Right lung (tissue), 5 donors: ENCODE results near the gene LMTK3. TPM values are rescaled to one million over a fixed set of nuclear protein-coding genes. Genes with fewer than 3 reads are reported as not detected.

ENCODE experiments used
- DNase-seq, 2 donors: peaks; one replicate each; pipeline ENCODE4 v3.0.0-alpha.2; 2013
- polyA plus RNA-seq, 5 donors: library from polyadenylated mRNA; unstranded; fragments of 120-200 nt; gene quantifications; one replicate each; pipeline versions ENCODE4 v1.2.1 to v1.2.3, GENCODE V29; 2013; ENCODE audit warnings: inconsistent platforms in 1 of 5, low replicate concordance in 1 of 5; ENCODE audit not compliant: insufficient read length in 5 of 5, insufficient read depth in 1 of 5

Gene LMTK3
- polyA plus RNA-seq, 5 donors: 1.4 to 4.0 (median 2.6) TPM

- no peak for DNase-seq
Measured at GRCh38 chr19:48450863-48451262, 60.8 kb downstream of the LMTK3 start.

DNA sequence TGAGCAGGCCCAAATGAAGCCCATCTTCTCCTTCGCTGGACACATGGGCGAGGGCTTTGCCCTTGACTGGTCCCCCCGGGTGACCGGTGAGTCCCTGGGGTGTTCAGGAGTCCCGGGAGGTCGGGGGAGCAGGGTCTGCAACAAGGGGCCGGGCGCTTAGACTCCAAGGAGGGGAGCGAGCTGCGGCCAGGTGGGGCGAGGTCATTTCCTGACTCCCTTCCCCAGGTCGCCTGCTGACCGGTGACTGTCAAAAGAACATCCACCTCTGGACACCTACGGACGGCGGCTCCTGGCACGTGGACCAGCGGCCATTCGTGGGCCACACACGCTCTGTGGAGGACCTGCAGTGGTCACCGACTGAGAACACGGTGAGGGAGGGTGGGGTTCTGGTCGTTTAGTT lies 61.2 kb downstream of the LMTK3 start:
- DNase-seq: no peak

DNA sequence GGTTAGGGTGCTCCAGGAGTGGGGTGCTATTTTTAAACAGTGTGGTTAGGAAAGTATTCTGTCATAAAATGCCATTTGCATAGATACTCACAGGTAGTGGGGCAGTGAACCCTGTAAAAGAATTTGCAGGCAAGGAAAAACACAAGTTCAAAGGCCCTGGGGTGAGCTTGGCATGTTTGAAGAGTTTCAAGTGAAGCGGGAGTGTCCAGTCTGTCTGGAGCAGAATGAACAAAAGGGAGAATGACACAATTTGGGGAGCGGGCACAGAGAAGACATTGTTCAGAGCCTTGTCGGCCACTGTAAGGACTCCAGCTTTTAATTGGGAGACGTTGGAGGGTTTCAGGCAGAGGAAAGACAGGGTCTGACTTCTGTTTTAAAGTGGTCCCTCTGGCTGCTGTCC lies 63.1 kb downstream of the LMTK3 start:
- no peak for DNase-seq

- no peak for DNase-seq
Measured at GRCh38 chr19:48446579-48446978, 65.1 kb downstream of the LMTK3 start.

- DNase-seq: peak; percentile 92 to 93
Measured at GRCh38 chr19:48445606-48446481, 65.8 kb downstream of the LMTK3 start, which contains the start of gene GRWD1. TSS of gene GRWD1 (plus strand) at chr19:48445983. CDS start at chr19:48446006, 23 bp downstream.

- peak in 1 of 2 donors; percentile 83 for DNase-seq
Measured at GRCh38 chr19:48445256-48445605, 66.4 kb downstream of the LMTK3 start.

DNA sequence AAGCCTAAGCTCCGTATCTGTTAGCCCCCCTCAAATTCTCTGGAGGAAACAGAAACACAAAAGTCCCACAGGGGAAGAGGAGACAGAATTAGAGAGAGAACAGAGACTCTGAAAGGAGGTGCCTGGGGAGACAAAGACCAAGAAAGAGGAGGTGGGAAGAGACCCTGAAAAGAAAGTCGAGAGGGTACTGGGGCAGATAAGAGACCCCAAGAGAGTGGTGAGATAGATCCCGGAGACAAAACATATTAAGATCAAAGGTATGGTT lies 66.8 kb downstream of the LMTK3 start:
- DNase-seq: no peak

DNA sequence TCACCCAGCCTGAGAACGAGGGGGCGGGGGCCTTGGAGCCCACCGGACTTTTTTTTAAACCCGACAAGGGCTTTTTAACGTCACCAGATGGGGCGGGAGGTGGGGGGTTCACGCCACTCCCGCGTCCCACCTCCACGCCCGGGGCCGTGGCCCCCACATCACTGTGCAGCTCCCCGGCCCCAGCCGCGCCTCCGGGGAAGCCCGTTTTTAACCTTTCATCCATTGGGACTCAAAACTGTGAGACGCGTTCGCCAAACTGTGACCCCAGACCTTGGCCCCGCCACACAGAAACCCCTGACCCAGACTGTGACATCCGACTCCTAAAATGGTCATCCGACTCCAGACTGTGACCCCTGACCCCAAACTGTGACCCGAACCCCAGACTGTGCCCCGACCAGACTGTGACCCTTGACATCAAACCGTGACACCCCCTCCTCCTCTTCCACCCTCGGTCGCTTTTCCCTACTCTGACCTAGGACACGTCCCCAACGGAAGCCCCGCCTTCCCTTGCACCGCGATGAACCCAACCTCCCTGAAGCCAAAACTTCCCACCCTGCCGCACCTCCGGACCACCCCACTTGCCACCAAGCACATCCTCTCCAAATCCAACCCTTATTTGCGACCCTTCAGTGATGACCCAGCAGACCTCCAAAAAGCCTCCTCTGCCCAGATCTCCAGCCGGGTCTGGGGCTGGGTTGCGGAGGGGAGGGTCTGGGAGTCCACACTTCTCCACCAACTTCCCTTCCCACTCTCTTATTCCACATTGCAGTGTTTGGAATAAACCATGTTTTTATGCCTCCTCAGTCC lies 67.3 kb downstream of the LMTK3 start:
- DNase-seq: no peak

GRCh38 chr19:48443731-48444128 lies 67.9 kb downstream of the LMTK3 start:
- no peak for DNase-seq

- DNase-seq: no peak
Measured at GRCh38 chr19:48443256-48443655, 68.4 kb downstream of the LMTK3 start.

DNA sequence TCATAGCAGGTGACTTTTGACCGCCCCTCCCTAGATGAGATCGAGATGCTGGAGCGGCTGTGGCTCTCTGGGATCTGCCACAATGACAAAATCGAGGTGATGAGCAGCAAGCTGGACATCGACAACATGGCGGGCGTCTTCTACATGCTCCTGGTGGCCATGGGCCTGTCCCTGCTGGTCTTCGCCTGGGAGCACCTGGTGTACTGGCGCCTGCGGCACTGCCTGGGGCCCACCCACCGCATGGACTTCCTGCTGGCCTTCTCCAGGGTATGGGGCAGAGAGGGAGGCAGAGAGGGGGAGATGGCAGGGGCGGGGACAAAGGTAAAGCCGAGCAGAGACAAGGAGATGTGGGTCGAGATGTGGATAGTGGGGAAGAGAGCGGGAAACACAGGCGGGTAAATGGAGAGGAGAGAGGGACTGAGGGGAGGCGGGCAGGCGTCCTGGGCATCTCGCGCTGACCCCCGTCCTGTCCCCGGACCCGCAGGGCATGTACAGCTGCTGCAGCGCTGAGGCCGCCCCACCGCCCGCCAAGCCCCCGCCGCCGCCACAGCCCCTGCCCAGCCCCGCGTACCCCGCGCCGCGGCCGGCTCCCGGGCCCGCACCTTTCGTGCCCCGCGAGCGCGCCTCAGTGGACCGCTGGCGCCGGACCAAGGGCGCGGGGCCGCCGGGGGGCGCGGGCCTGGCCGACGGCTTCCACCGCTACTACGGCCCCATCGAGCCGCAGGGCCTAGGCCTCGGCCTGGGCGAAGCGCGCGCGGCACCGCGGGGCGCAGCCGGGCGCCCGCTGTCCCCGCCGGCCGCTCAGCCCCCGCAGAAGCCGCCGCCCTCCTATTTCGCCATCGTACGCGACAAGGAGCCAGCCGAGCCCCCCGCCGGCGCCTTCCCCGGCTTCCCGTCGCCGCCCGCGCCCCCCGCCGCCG lies 69.3 kb downstream of the LMTK3 start:
- no peak for DNase-seq

DNA sequence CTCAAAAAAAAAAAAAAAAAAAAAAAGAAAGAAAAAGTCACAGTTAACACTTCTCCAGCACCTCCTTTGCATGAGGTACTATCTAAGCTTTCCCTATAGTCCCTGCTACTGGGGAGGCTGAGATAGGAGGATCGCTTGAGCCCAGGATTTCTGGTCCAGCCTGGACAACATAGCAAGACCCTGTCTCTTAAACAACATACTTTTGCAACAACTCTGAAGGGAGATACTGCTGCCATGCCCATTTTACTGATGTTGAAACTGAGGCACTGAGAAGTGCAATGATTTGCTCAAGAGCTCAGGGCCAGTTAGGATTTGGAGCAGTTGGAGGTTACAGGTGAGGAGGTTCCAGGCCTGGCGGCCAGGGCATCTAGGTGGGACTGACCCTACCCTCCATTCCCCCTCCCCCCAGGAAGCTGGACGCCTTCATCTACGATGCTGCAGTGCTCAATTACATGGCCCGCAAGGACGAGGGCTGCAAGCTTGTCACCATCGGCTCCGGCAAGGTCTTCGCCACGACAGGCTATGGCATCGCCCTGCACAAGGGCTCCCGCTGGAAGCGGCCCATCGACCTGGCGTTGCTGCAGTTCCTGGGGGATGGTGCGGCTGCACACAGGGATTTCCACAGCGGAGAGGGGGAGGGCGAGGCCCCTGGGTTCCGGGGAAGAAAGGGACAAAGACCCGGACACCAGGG lies 70.1 kb downstream of the LMTK3 start:
- no peak for DNase-seq

DNA sequence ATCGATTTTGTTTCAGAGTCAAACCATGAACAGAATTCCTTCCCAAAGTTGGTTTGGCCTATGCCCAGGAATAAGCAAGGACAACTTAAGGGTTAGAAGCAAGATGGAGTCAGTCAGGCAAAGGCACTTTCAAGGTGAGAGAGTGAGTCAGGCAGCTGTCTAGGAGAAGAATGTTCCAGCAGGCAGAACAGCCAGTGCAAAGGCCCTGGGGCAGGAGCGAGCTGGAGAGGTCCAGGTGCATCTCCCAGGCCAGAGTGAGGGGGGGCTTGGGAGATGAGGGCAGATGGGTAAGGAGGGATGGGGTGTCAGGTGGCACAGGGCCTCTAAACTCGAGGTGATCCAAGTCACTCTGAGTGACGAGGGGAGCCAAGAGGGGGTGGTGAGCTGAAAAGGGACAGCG lies 75.0 kb downstream of the LMTK3 start:
- no peak for DNase-seq

Other genes with a start within 250 kb of the LMTK3 start
- gene ZNF114, start 241.8 kb downstream of the LMTK3 start, polyA plus RNA-seq: 10 to 100 TPM in 1 of 5 donors, 1 to 10 TPM in 4; 8.1 to 10.6 (median 9.0) TPM
- 100 to 1,000 TPM in 4 of 5 donors, 10 to 100 TPM in 1; 98.1 to 129 (median 108) TPM for gene EMP3, start 186.3 kb downstream of the LMTK3 start, polyA plus RNA-seq
- gene TMEM143, start 147.9 kb downstream of the LMTK3 start, polyA plus RNA-seq: 1 to 10 TPM; 6.6 to 9.2 (median 7.7) TPM
- gene SYNGR4, start 147.5 kb downstream of the LMTK3 start, polyA plus RNA-seq: under 1 TPM in 1 of 5 donors, not detected in 4; 0.27 TPM
- 100 to 1,000 TPM; 141 to 191 (median 175) TPM for gene KDELR1, start 120.3 kb downstream of the LMTK3 start, polyA plus RNA-seq
- gene GRIN2D, start 118.2 kb downstream of the LMTK3 start, polyA plus RNA-seq: under 1 TPM; 0.13 to 0.58 (median 0.40) TPM
- gene GRWD1, start 65.9 kb downstream of the LMTK3 start, polyA plus RNA-seq: 10 to 100 TPM; 17.5 to 30.9 (median 21.7) TPM
- gene KCNJ14, start 56.3 kb downstream of the LMTK3 start, polyA plus RNA-seq: 1 to 10 TPM in 3 of 5 donors, under 1 TPM in 2; 0.70 to 1.5 (median 1.2) TPM
- gene CYTH2, start 42.5 kb downstream of the LMTK3 start, polyA plus RNA-seq: 100 to 1,000 TPM in 2 of 5 donors, 10 to 100 TPM in 3; 72.6 to 112 (median 87.8) TPM
- 1 to 10 TPM; 1.6 to 4.2 (median 3.3) TPM for gene SULT2B1, start 40.3 kb upstream of the LMTK3 start, polyA plus RNA-seq
- under 1 TPM; 0.11 to 0.76 (median 0.32) TPM for gene SPACA4, start 94.9 kb upstream of the LMTK3 start, polyA plus RNA-seq
- 10 to 100 TPM in 2 of 5 donors, 1 to 10 TPM in 3; 3.7 to 11.6 (median 4.8) TPM for gene FAM83E, start 103.2 kb upstream of the LMTK3 start, polyA plus RNA-seq
- 1,000 to 10,000 TPM; 1,161 to 2,077 (median 1,395) TPM for gene RPL18, start 107.3 kb upstream of the LMTK3 start, polyA plus RNA-seq
- gene SPHK2, start 107.7 kb upstream of the LMTK3 start, polyA plus RNA-seq: 10 to 100 TPM; 10.0 to 17.8 (median 11.6) TPM
- 10 to 100 TPM in 3 of 5 donors, 1 to 10 TPM in 2; 6.3 to 14.0 (median 10.5) TPM for gene DBP, start 125.5 kb upstream of the LMTK3 start, polyA plus RNA-seq
- gene CA11, start 134.4 kb upstream of the LMTK3 start, polyA plus RNA-seq: 1 to 10 TPM; 3.8 to 7.5 (median 5.7) TPM
- 1 to 10 TPM in 3 of 5 donors, under 1 TPM in 2; 0.43 to 2.2 (median 1.5) TPM for gene NTN5, start 161.2 kb upstream of the LMTK3 start, polyA plus RNA-seq
- 1 to 10 TPM; 1.5 to 3.2 (median 2.3) TPM for gene FUT2, start 184.1 kb upstream of the LMTK3 start, polyA plus RNA-seq
- 10 to 100 TPM in 1 of 5 donors, 1 to 10 TPM in 4; 4.3 to 11.8 (median 4.6) TPM for gene MAMSTR, start 207.9 kb upstream of the LMTK3 start, polyA plus RNA-seq
- 10 to 100 TPM; 14.6 to 29.8 (median 17.7) TPM for gene RASIP1, start 228.8 kb upstream of the LMTK3 start, polyA plus RNA-seq
- gene IZUMO1, start 235.1 kb upstream of the LMTK3 start, polyA plus RNA-seq: 1 to 10 TPM in 4 of 5 donors, under 1 TPM in 1; 0.40 to 2.1 (median 1.6) TPM
- 1 to 10 TPM; 4.5 to 7.0 (median 5.8) TPM for gene FUT1, start 240.8 kb upstream of the LMTK3 start, polyA plus RNA-seq
- gene FGF21, start 243.7 kb upstream of the LMTK3 start, polyA plus RNA-seq: not detected